Measurements from ENCODE around the gene ZPBP2. TPM values are rescaled to one million over a fixed set of nuclear protein-coding genes. Genes with fewer than 3 reads are reported as not detected.

ZPBP2 gene
- total and polyA plus RNA-seq, 2 of the 13 experiments (the other 11 are each of a cell fraction or from before 2014, with no cell fraction given), result not detected

- TF ChIP-seq FOXA1 (IDR thresholded peaks at IDR 0.05) (no peak), FOXA1 (CRISPR knock-in tag; IDR thresholded peaks at IDR 0.05) (peak; percentile 72), LCORL (IDR thresholded peaks at IDR 0.05) (no peak), LCORL (CRISPR knock-in tag; IDR thresholded peaks at IDR 0.05) (no peak), XRCC5 (optimal IDR thresholded peaks at IDR 0.05; ENCODE audit: low read length) (no peak), ARID5B (CRISPR knock-in tag; IDR thresholded peaks at IDR 0.05) (peak; percentile 51), NR2F2 (IDR thresholded peaks at IDR 0.05; ENCODE audit: borderline replicate concordance, low read depth) (peak; percentile 55), ZNF142 (CRISPR knock-in tag; IDR thresholded peaks at IDR 0.05) (no peak)
- TF ChIP-seq, protein P1, sequence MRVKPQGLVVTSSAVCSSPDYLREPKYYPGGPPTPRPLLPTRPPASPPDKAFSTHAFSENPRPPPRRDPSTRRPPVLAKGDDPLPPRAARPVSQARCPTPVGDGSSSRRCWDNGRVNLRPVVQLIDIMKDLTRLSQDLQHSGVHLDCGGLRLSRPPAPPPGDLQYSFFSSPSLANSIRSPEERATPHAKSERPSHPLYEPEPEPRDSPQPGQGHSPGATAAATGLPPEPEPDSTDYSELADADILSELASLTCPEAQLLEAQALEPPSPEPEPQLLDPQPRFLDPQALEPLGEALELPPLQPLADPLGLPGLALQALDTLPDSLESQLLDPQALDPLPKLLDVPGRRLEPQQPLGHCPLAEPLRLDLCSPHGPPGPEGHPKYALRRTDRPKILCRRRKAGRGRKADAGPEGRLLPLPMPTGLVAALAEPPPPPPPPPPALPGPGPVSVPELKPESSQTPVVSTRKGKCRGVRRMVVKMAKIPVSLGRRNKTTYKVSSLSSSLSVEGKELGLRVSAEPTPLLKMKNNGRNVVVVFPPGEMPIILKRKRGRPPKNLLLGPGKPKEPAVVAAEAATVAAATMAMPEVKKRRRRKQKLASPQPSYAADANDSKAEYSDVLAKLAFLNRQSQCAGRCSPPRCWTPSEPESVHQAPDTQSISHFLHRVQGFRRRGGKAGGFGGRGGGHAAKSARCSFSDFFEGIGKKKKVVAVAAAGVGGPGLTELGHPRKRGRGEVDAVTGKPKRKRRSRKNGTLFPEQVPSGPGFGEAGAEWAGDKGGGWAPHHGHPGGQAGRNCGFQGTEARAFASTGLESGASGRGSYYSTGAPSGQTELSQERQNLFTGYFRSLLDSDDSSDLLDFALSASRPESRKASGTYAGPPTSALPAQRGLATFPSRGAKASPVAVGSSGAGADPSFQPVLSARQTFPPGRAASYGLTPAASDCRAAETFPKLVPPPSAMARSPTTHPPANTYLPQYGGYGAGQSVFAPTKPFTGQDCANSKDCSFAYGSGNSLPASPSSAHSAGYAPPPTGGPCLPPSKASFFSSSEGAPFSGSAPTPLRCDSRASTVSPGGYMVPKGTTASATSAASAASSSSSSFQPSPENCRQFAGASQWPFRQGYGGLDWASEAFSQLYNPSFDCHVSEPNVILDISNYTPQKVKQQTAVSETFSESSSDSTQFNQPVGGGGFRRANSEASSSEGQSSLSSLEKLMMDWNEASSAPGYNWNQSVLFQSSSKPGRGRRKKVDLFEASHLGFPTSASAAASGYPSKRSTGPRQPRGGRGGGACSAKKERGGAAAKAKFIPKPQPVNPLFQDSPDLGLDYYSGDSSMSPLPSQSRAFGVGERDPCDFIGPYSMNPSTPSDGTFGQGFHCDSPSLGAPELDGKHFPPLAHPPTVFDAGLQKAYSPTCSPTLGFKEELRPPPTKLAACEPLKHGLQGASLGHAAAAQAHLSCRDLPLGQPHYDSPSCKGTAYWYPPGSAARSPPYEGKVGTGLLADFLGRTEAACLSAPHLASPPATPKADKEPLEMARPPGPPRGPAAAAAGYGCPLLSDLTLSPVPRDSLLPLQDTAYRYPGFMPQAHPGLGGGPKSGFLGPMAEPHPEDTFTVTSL (CRISPR knock-in tag; IDR thresholded peaks at IDR 0.05; ENCODE audit: borderline replicate concordance), result peak; percentile 52; the same call in 1 of the 2 replicates
- TF ChIP-seq, protein P2, sequence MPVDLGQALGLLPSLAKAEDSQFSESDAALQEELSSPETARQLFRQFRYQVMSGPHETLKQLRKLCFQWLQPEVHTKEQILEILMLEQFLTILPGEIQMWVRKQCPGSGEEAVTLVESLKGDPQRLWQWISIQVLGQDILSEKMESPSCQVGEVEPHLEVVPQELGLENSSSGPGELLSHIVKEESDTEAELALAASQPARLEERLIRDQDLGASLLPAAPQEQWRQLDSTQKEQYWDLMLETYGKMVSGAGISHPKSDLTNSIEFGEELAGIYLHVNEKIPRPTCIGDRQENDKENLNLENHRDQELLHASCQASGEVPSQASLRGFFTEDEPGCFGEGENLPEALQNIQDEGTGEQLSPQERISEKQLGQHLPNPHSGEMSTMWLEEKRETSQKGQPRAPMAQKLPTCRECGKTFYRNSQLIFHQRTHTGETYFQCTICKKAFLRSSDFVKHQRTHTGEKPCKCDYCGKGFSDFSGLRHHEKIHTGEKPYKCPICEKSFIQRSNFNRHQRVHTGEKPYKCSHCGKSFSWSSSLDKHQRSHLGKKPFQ (CRISPR knock-in tag; IDR thresholded peaks at IDR 0.05; ENCODE audit: insufficient replicate concordance), result no peak
These were observed 46.0 kb downstream of the ZPBP2 start (continued) for GRCh38 chr17:39913989-39914388.
